Heart left ventricle (tissue), 13 donors: Measurements from ENCODE around the gene BRD3OS.

Experiments
- POLR2A ChIP-seq, 2 donors: fragments of 450-650 bp; IDR thresholded peaks; one replicate each; pipeline ENCODE4 v1.6.1; 2017; ENCODE audit warnings: antibody characterized with exemption in 2 of 2, mild to moderate bottlenecking in 2 of 2, moderate library complexity in 2 of 2
- TF ChIP-seq, protein P1 (sequence below), 12 donors: fragments of 200-600 bp; sonication (generic) in 4 of 12; IDR thresholded peaks; one replicate each; pipeline versions ENCODE4 v1.5.0 to v1.8.0; 2018 to 2022; ENCODE audit warnings: antibody characterized with exemption in 12 of 12, mild to moderate bottlenecking in 5 of 12
- donor health status: ischemic (EF 13 %, LVEDD 7.1; RV severe dilation, severe dysfunction).
- donor health status: DM: no; HTN: yes; CAD: no.
- donor health status: DM: no; HTN: no; CAD: no.
- donor health status: ischemic (EF 25% LVEDD 6.9; RV normal size, moderate dysfunction).
- donor health status: ischemic (EF 25% LVEDD 5.7; RV mildly dilated, moderate dysfunction).
- donor health status: ischemic (EF 35%, LVEDD 5.7; RV mildly dilated, moderate dysfunction).
- donor health status: nonischemic (EF 11% LVEDD 7.7; RV severe dilation, severe dysfunction).
- donor health status: DM: yes; HTN: yes; CAD: no.
- donor health status: PGD.
- donor health status: ischemic (EF 29% LVEDD 5.4; RV normal size, mild dysfunction).
- donor health status: nonischemic (EF 23%, LVEDD 6.1; RV moderate dilation, normal function).

DNA sequence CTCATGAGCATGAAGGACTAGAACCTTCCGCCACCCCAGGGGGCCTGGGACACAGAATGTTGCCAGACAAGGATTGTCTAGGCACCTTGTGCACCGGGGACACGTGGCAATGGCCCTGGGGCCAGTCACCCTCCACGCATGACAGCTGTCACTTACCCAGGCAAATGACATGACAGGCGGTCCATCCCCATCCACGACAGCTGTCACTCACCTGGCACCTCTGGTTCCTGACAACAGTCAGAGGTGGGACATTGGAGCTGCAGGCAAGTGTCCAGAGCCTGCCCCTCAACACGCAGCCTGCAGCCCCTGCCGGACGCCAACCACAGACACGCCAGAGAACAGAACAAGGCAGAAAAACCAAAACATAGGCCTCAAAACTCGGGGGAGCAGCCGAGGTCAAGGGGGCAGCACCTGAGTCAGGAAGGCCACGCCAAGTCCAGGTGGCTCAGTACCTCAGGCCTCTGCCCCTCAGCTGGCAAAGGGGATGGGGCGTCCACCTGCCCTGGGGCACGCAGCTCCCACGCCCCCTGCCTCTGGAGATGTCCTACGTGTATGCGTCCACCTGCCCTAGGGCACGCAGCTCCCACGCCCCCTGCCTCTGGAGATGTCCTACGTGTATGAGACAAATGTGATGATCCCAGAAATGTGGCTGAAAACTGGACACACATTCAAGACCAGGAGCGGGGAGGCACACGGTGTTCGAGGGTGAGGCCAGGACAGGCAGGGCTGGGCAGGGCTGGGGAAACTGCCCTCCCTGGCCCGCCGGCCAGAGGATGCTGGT, 47.7 kb upstream of the BRD3OS start:
- TF ChIP-seq, protein P1, sequence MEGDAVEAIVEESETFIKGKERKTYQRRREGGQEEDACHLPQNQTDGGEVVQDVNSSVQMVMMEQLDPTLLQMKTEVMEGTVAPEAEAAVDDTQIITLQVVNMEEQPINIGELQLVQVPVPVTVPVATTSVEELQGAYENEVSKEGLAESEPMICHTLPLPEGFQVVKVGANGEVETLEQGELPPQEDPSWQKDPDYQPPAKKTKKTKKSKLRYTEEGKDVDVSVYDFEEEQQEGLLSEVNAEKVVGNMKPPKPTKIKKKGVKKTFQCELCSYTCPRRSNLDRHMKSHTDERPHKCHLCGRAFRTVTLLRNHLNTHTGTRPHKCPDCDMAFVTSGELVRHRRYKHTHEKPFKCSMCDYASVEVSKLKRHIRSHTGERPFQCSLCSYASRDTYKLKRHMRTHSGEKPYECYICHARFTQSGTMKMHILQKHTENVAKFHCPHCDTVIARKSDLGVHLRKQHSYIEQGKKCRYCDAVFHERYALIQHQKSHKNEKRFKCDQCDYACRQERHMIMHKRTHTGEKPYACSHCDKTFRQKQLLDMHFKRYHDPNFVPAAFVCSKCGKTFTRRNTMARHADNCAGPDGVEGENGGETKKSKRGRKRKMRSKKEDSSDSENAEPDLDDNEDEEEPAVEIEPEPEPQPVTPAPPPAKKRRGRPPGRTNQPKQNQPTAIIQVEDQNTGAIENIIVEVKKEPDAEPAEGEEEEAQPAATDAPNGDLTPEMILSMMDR (IDR thresholded peaks at IDR 0.05): no peak
- TF ChIP-seq POLR2A (IDR thresholded peaks at IDR 0.05): no peak
